HUES48 (cell line): Measurements from ENCODE around the gene IL12RB1.

Experiments used
- H3K27ac ChIP-seq: one replicate; pipeline ENCODE4 v1.7.0; 2013; ENCODE audit warnings: low read depth, low read length, inconsistent platforms
- H3K27me3 ChIP-seq: 2 replicates; pipeline ENCODE4 v1.6.1; 2013; ENCODE audit warnings: mild to moderate bottlenecking, low read length; ENCODE audit not compliant: control insufficient read depth, insufficient read depth
- H3K36me3 ChIP-seq: 2 replicates; pipeline ENCODE4 v1.6.1; 2013; ENCODE audit warnings: low read length; ENCODE audit not compliant: control insufficient read depth, insufficient read depth
- H3K4me1 ChIP-seq: 2 replicates; pipeline ENCODE4 v1.6.1; 2013; ENCODE audit warnings: mild to moderate bottlenecking, low read length; ENCODE audit not compliant: control insufficient read depth, insufficient read depth
- H3K4me3 ChIP-seq: 2 replicates; pipeline ENCODE4 v1.5.1; 2013; ENCODE audit warnings: mild to moderate bottlenecking, low read depth, low read length
- H3K9ac ChIP-seq: 2 replicates; pipeline ENCODE4 v1.6.1; 2013; ENCODE audit warnings: mild to moderate bottlenecking, low read depth, low read length, moderate library complexity
- H3K9me3 ChIP-seq: 2 replicates; pipeline ENCODE4 v1.6.1; 2013; ENCODE audit warnings: low read length; ENCODE audit not compliant: control insufficient read depth, insufficient read depth

The IL12RB1 gene

GRCh38 chr19:18086590-18087138 is at the start of gene IL12RB1:
Gene IL12RB1 (minus strand): TSS chr19:18086934. CDS start chr19:18086823, 111 bp downstream.
- Histone ChIP-seq H3K36me3 (no peaks in the 10 kb centered on the region), H3K27ac (no peak within 1 kb of the TSS), H3K4me1 (no peaks in the 10 kb centered on the region), H3K4me3 (no peak within 1 kb of the TSS), H3K27me3 (no peaks in the 10 kb centered on the region), H3K9ac (no peak within 1 kb of the TSS), H3K9me3 (no peaks in the 10 kb centered on the region)

GRCh38 chr19:18135712-18136584 is 49.2 kb upstream of the IL12RB1 start:
- Histone ChIP-seq H3K4me3 (no peak overlapping the region), H3K27me3 (no peaks in the 10 kb centered on the region), H3K36me3 (peaks cover 51% of the 10 kb centered on the region), H3K9me3 (no peaks in the 10 kb centered on the region), H3K9ac (no peak overlapping the region), H3K27ac (no peak overlapping the region), H3K4me1 (no peaks in the 10 kb centered on the region)

GRCh38 chr19:18131841-18132596 is 45.3 kb upstream of the IL12RB1 start:
- Histone ChIP-seq H3K27me3 (no peaks in the 10 kb centered on the region), H3K9ac (no peak overlapping the region), H3K36me3 (peaks cover 60% of the 10 kb centered on the region), H3K4me1 (no peaks in the 10 kb centered on the region), H3K27ac (no peak overlapping the region), H3K9me3 (no peaks in the 10 kb centered on the region), H3K4me3 (no peak overlapping the region)

GRCh38 chr19:18130523-18131242 is 43.9 kb upstream of the IL12RB1 start:
- no peak overlapping the region for H3K9ac ChIP-seq
- H3K9me3 ChIP-seq, result no peaks in the 10 kb centered on the region
- H3K36me3 ChIP-seq, result peaks cover 57% of the 10 kb centered on the region
- H3K4me3 ChIP-seq, result no peak overlapping the region
- no peak overlapping the region for H3K27ac ChIP-seq
- no peaks in the 10 kb centered on the region for H3K27me3 ChIP-seq
- H3K4me1 ChIP-seq, result no peaks in the 10 kb centered on the region

GRCh38 chr19:18128805-18129204 is 42.1 kb upstream of the IL12RB1 start:
- no peak overlapping the region for H3K9ac ChIP-seq
- no peak overlapping the region for H3K4me3 ChIP-seq
- no peaks in the 10 kb centered on the region for H3K27me3 ChIP-seq
- H3K27ac ChIP-seq, result no peak overlapping the region
- peaks cover 51% of the 10 kb centered on the region for H3K36me3 ChIP-seq
- H3K4me1 ChIP-seq, result no peaks in the 10 kb centered on the region
- no peaks in the 10 kb centered on the region for H3K9me3 ChIP-seq

- Histone ChIP-seq H3K9me3 (no peaks in the 10 kb centered on the region), H3K4me1 (no peaks in the 10 kb centered on the region), H3K36me3 (peaks cover 50% of the 10 kb centered on the region), H3K27ac (no peak overlapping the region), H3K27me3 (no peaks in the 10 kb centered on the region), H3K9ac (no peak overlapping the region), H3K4me3 (no peak overlapping the region)
Measured at GRCh38 chr19:18128044-18128443, 41.3 kb upstream of the IL12RB1 start.

GRCh38 chr19:18126097-18126496 is 39.4 kb upstream of the IL12RB1 start:
- peaks cover 48% of the 10 kb centered on the region for H3K36me3 ChIP-seq

GRCh38 chr19:18123819-18124218 is 37.1 kb upstream of the IL12RB1 start:
- Histone ChIP-seq H3K27me3 (no peaks in the 10 kb centered on the region), H3K4me3 (no peak overlapping the region), H3K9ac (no peak overlapping the region), H3K36me3 (peaks cover 33% of the 10 kb centered on the region), H3K27ac (no peak overlapping the region), H3K9me3 (no peaks in the 10 kb centered on the region), H3K4me1 (peaks cover 4% of the 10 kb centered on the region; the same call in 1 of the 2 replicates)

More at GRCh38 chr19:18126097-18126496, 39.4 kb upstream of the IL12RB1 start:
- no peaks in the 10 kb centered on the region for H3K9me3 ChIP-seq
- H3K27me3 ChIP-seq, result no peaks in the 10 kb centered on the region
- no peaks in the 10 kb centered on the region for H3K4me1 ChIP-seq
- no peak overlapping the region for H3K27ac ChIP-seq
- no peak overlapping the region for H3K4me3 ChIP-seq
- H3K9ac ChIP-seq, result no peak overlapping the region

- no peak overlapping the region for H3K9ac ChIP-seq
- H3K4me3 ChIP-seq, result no peak overlapping the region
- H3K27me3 ChIP-seq, result no peaks in the 10 kb centered on the region
- H3K9me3 ChIP-seq, result no peaks in the 10 kb centered on the region
- H3K27ac ChIP-seq, result no peak overlapping the region
- H3K36me3 ChIP-seq, result peaks cover 26% of the 10 kb centered on the region
- H3K4me1 ChIP-seq, result peaks cover 4% of the 10 kb centered on the region; the same call in 1 of the 2 replicates
Measured at GRCh38 chr19:18122860-18123795, 36.4 kb upstream of the IL12RB1 start.

- peaks cover 4% of the 10 kb centered on the region; the same call in 1 of the 2 replicates for H3K4me1 ChIP-seq
- no peaks in the 10 kb centered on the region for H3K27me3 ChIP-seq
- peaks cover 21% of the 10 kb centered on the region for H3K36me3 ChIP-seq
- no peak overlapping the region for H3K9ac ChIP-seq
- no peak overlapping the region for H3K4me3 ChIP-seq
- H3K27ac ChIP-seq, result no peak overlapping the region
- H3K9me3 ChIP-seq, result no peaks in the 10 kb centered on the region
Measured at GRCh38 chr19:18122424-18122823, 35.7 kb upstream of the IL12RB1 start.
